Thyroid gland (tissue), 4 donors: ENCODE measurements around the gene ANXA9. TPM values are rescaled to one million over a fixed set of nuclear protein-coding genes. Genes with fewer than 3 reads are reported as not detected.

Experiments
- DNase-seq, 2 donors: peaks; one replicate each; pipeline ENCODE4 v3.0.0-alpha.2; 2019
- H3K27ac ChIP-seq, 3 donors: fragments of 200-600 bp; sonication (generic); 1 replicate in 2 of 3; 2 replicates in 1 of 3; pipeline ENCODE4 v1.5.1; 2016 to 2019; ENCODE audit warnings: mild to moderate bottlenecking in 1 of 3, moderate library complexity in 1 of 3
- H3K27me3 ChIP-seq: fragments of 200-600 bp; sonication (generic); one replicate; pipeline ENCODE4 v1.5.1; 2019
- H3K36me3 ChIP-seq, 2 donors: fragments of 200-600 bp; sonication (generic); one replicate each; pipeline ENCODE4 v1.5.1; 2016 to 2019
- H3K4me1 ChIP-seq, 2 donors: fragments of 200-600 bp; sonication (generic); one replicate each; pipeline ENCODE4 v1.5.1; 2017 to 2019
- H3K4me3 ChIP-seq, 3 donors: fragments of 200-600 bp; sonication (generic); replicated peaks in 1 of 3; 1 replicate in 2 of 3; 2 replicates in 1 of 3; pipeline ENCODE4 v1.5.1; 2016; ENCODE audit warnings: mild to moderate bottlenecking in 1 of 3
- H3K9me3 ChIP-seq: fragments of 200-600 bp; sonication (generic); one replicate; pipeline ENCODE4 v1.5.1; 2017
- CTCF ChIP-seq, 6 experiments: fragments of 200-600 bp in 3 of 6; fragments of 450-650 bp in 3 of 6; sonication (generic) in 3 of 6; IDR thresholded peaks; one replicate each; pipeline ENCODE4 v1.5.1; 2016 to 2019; ENCODE audit warnings: antibody characterized with exemption in 6 of 6, mild to moderate bottlenecking in 2 of 6, inconsistent platforms in 1 of 6, moderate library complexity in 1 of 6
- POLR2A ChIP-seq, 2 donors: fragments of 450-650 bp; IDR thresholded peaks; one replicate each; pipeline ENCODE4 v1.6.1; 2017; ENCODE audit warnings: antibody characterized with exemption in 2 of 2, mild to moderate bottlenecking in 2 of 2, moderate library complexity in 1 of 2
- WGBS, 2 donors: methylation state at CpG; one replicate each; pipeline ENCODE4 v1.1.5; 2017; 5-methylcytosine and 5-hydroxymethylcytosine counted together
- intact Hi-C: fragments of 100-400 bp; cut with DNase I; formaldehyde crosslinking; loops from one replicate; pipeline ENCODE4 v1.15.1; 2023
- total RNA-seq, 4 donors: library from RNA; depleted of rRNA; stranded (reverse); fragments of >200 nt; gene quantifications; one replicate each; pipeline ENCODE4 v1.2.3, GENCODE V29; 2016

The ANXA9 gene
- total RNA-seq, 4 donors from 2014 or later, result 5.8 to 14.9 (median 10.0) TPM

GRCh38 chr1:151010346-151010726 is 28.2 kb downstream of the ANXA9 start:
- Histone ChIP-seq H3K27me3 (no peaks in the 10 kb centered on the region), H3K36me3 (no peaks in the 10 kb centered on the region), H3K27ac (peak overlapping the region; percentile 92 to 98 (median 96)), H3K4me3 (no peak overlapping the region), H3K9me3 (no peaks in the 10 kb centered on the region), H3K4me1 (peaks cover 59 to 60% of the 10 kb centered on the region in 2 donors)
- intact Hi-C loops, result no loop called here
- TF ChIP-seq POLR2A (IDR thresholded peaks at IDR 0.05) (no peak), CTCF (IDR thresholded peaks at IDR 0.05) (no peak)
- whole genome bisulfite sequencing, 2 donors, result 84 to 87% methylated on average over 3 of the region's 3 CpGs
- no peak for DNase-seq

GRCh38 chr1:151011154-151011850 is 29.2 kb downstream of the ANXA9 start:
- Histone ChIP-seq H3K27me3 (no peaks in the 10 kb centered on the region), H3K27ac (peak overlapping the region; percentile 94 to 98 (median 96)), H3K4me3 (no peak overlapping the region), H3K4me1 (peaks cover 59 to 60% of the 10 kb centered on the region in 2 donors), H3K9me3 (no peaks in the 10 kb centered on the region), H3K36me3 (no peaks in the 10 kb centered on the region)
- peak in 1 of 2 donors; percentile 69 for TF ChIP-seq POLR2A (IDR thresholded peaks at IDR 0.05)
- no peak for TF ChIP-seq CTCF (IDR thresholded peaks at IDR 0.05)
- intact Hi-C loops, result no loop called here
- WGBS, 2 donors, result 24 to 31% methylated on average over 4 of the region's 4 CpGs
- peak; percentile 86 to 91 for DNase-seq

GRCh38 chr1:151012684-151013471 is 30.8 kb downstream of the ANXA9 start:
- H3K4me1 ChIP-seq, result peaks cover 49% of the 10 kb centered on the region in 2 donors
- peak overlapping the region; percentile 94 to 98 (median 96) for H3K27ac ChIP-seq
- no peaks in the 10 kb centered on the region for H3K27me3 ChIP-seq
- WGBS, 2 donors, result 76% methylated on average over 14 of the region's 14 CpGs
- DNase-seq, result peak; percentile 44 to 60
- H3K9me3 ChIP-seq, result no peaks in the 10 kb centered on the region
- H3K4me3 ChIP-seq, result no peak overlapping the region
- intact Hi-C loops, result no loop called here
- peaks cover 0 to 3% of the 10 kb centered on the region in 2 donors for H3K36me3 ChIP-seq
- TF ChIP-seq POLR2A (IDR thresholded peaks at IDR 0.05), result no peak
- TF ChIP-seq CTCF (IDR thresholded peaks at IDR 0.05), result no peak

GRCh38 chr1:151013518-151013917 is 31.4 kb downstream of the ANXA9 start:
- H3K27ac ChIP-seq, result peak overlapping the region; percentile 94 to 98 (median 96)

More at GRCh38 chr1:151013518-151013917, 31.4 kb downstream of the ANXA9 start:
- H3K27me3 ChIP-seq, result no peaks in the 10 kb centered on the region
- H3K4me3 ChIP-seq, result no peak overlapping the region
- WGBS, 2 donors, result 31 to 37% methylated on average over 2 of the region's 2 CpGs
- peaks cover 0 to 8% of the 10 kb centered on the region in 2 donors for H3K36me3 ChIP-seq
- H3K9me3 ChIP-seq, result no peaks in the 10 kb centered on the region
- peaks cover 48 to 49% of the 10 kb centered on the region in 2 donors for H3K4me1 ChIP-seq
- DNase-seq, result peak; percentile 84
- intact Hi-C loops, result no loop called here
- TF ChIP-seq CTCF (IDR thresholded peaks at IDR 0.05) (no peak), POLR2A (IDR thresholded peaks at IDR 0.05) (peak in 1 of 2 donors; percentile 90)
